T-cell (primary cell): ENCODE results near the gene PLPP7. TPM values are rescaled to one million over a fixed set of nuclear protein-coding genes. Genes with fewer than 3 reads are reported as not detected.
"Not testable (repeated sequence)": the region's sequence is repeated elsewhere in the genome, so short reads cannot be mapped to it uniquely, and the experiment has no call there.

ENCODE experiments used
- ATAC-seq, 4 experiments: fragments of 200-7000 bp in 3 of 4; fragments of 150-1000 bp in 1 of 4; cut with Tn5 transposase; replicated peaks in 1 of 4; 1 replicate in 3 of 4; 2 replicates in 1 of 4; pipeline ENCODE4 v1.10.0; 2021; ENCODE audit warnings: moderate library complexity in 3 of 4, mild to moderate bottlenecking in 2 of 4, moderate number of reproducible peaks in 1 of 4
- CTCF ChIA-PET, 2 donors: fragments of 300-600 bp; sonication (Branson Sonifier 250); formaldehyde crosslinking; loops; one replicate each; lab custom pipeline; 2022; ENCODE audit warnings: antibody characterized with exemption in 2 of 2; lab: Charles Lee
- POLR2A ChIA-PET, 2 donors: fragments of 300-600 bp; sonication (Branson Sonifier 250); formaldehyde crosslinking; loops; one replicate each; lab custom pipeline; 2022; ENCODE audit warnings: antibody characterized with exemption in 2 of 2; lab: Charles Lee
- DNase-seq, 35 experiments: peaks; one replicate each; pipeline versions ENCODE4 v3.0.0 to v3.0.0-alpha.2; 2013 to 2023
- H3K27ac ChIP-seq: one replicate; pipeline ENCODE4 v1.5.1; 2013; ENCODE audit warnings: low read length
- H3K27me3 ChIP-seq, 2 experiments: replicated peaks in 1 of 2; 1 replicate in 1 of 2; 2 replicates in 1 of 2; pipeline versions ENCODE4 v1.6.1 to v1.7.0; 2013; ENCODE audit warnings: low read length in 1 of 2, mixed read lengths in 1 of 2; ENCODE audit not compliant: control insufficient read depth in 2 of 2, insufficient read depth in 2 of 2; ENCODE audit errors: extremely low read depth in 1 of 2
- H3K36me3 ChIP-seq, 2 donors: 1 replicate in 1 of 2; 2 replicates in 1 of 2; pipeline versions ENCODE4 v1.6.1 to v1.7.0; 2013; ENCODE audit warnings: low read length in 1 of 2; ENCODE audit not compliant: control insufficient read depth in 2 of 2, insufficient read depth in 1 of 2; ENCODE audit errors: extremely low read depth in 1 of 2
- H3K4me1 ChIP-seq, 2 experiments: 1 replicate in 1 of 2; 2 replicates in 1 of 2; pipeline versions ENCODE4 v1.6.1 to v1.7.0; 2013; ENCODE audit warnings: low read length in 2 of 2, mixed read lengths in 1 of 2; ENCODE audit not compliant: insufficient read depth in 2 of 2, control insufficient read depth in 1 of 2; ENCODE audit errors: extremely low read depth in 1 of 2
- H3K4me3 ChIP-seq, 2 donors: 1 replicate in 1 of 2; 2 replicates in 1 of 2; pipeline versions ENCODE4 v1.5.1 to v1.7.0; 2013; ENCODE audit warnings: mild to moderate bottlenecking in 2 of 2, low read length in 1 of 2, moderate library complexity in 1 of 2; ENCODE audit not compliant: control insufficient read depth in 1 of 2; ENCODE audit errors: extremely low read depth in 1 of 2
- H3K9me3 ChIP-seq: 2 replicates; pipeline ENCODE4 v1.7.0; 2013
- H3K27ac Mint-ChIP-seq, 2 donors: one replicate each; pipeline ENCODE4 v1.8.0; 2020 to 2021; ENCODE audit warnings: mild to moderate bottlenecking in 2 of 2, mixed read lengths in 2 of 2
- H3K27me3 Mint-ChIP-seq, 2 donors: one replicate each; pipeline ENCODE4 v1.8.0; 2021 to 2022; ENCODE audit warnings: mixed read lengths in 2 of 2
- H3K36me3 Mint-ChIP-seq: one replicate; pipeline ENCODE4 v1.8.0; 2021; ENCODE audit warnings: mixed read lengths
- H3K4me1 Mint-ChIP-seq, 3 donors: one replicate each; pipeline ENCODE4 v1.8.0; 2020 to 2022; ENCODE audit warnings: mixed read lengths in 3 of 3, mild to moderate bottlenecking in 1 of 3
- H3K4me3 Mint-ChIP-seq, 3 donors: one replicate each; pipeline ENCODE4 v1.8.0; 2020 to 2022; ENCODE audit warnings: mild to moderate bottlenecking in 3 of 3, mixed read lengths in 3 of 3, moderate library complexity in 3 of 3
- H3K9me3 Mint-ChIP-seq, 3 donors: one replicate each; pipeline ENCODE4 v1.8.0; 2020 to 2022; ENCODE audit warnings: mixed read lengths in 3 of 3
- WGBS: methylation state at CpG from one replicate; pipeline ENCODE4 v1.1.5; 2013; ENCODE audit warnings: missing lambda C conversion rate; ENCODE audit not compliant: insufficient coverage; 5-methylcytosine and 5-hydroxymethylcytosine counted together
- total RNA-seq, 35 experiments: library from RNA in 6 of 35; stranded (reverse) in 6 of 35; fragments of 120-200 nt in 1 of 35; gene quantifications; one replicate each; pipeline versions ENCODE4 v1.2.1 to v1.2.4 and lab custom pipeline; 2013 to 2026

Gene PLPP7
- total RNA-seq, 5 donors from 2014 or later (not counting 1 experiment from before 2014, with no cell fraction given) = 0.13 to 0.58 (median 0.13) TPM; not detected in 2

DNA sequence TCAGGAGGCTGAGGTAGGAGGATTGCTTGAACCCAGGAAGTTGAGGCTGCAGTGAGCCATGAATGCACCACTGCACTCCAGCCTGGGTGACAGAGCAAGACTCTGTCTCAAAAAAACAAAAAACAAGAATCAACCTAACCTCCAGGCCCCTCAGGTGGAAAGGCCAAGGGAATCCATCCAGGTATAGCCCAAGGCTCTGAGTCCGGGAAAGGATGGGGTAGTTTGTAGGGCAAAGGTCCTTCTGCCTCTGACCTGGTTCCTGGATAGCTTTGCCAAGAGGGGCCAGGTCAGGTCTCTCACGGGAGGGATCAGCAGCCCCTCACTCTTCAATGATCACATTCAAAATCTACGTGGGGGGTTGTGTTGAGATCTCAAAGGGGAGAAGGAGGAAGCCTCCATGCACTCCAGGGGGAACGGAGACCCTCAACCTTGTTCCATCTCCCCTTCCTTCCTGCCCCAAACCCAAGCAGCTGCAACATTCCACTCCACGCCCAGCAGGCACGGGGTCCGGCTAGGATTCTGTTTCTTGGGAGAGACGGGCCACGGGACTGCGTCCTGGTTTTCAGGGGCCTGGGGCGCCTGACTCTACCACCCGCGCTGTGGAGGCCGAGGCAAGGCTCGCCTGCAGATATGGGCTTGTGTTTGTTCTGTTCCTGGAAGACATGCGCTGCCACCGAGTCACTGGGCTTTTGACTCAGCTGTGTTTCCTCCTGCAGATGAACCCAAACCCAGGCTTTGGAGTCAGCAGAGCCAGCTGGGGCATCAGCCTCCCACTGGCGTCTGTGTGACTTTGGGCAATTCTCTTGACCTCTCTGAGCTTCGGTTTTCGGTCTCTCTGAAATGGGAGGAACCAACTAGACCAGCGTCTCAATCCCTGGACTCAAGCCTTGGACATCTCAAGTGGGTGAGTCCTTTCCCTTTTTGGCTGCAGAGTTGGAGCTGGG, 35.5 kb downstream of the PLPP7 start:
- no peak overlapping the region for H3K27ac ChIP-seq

DNA sequence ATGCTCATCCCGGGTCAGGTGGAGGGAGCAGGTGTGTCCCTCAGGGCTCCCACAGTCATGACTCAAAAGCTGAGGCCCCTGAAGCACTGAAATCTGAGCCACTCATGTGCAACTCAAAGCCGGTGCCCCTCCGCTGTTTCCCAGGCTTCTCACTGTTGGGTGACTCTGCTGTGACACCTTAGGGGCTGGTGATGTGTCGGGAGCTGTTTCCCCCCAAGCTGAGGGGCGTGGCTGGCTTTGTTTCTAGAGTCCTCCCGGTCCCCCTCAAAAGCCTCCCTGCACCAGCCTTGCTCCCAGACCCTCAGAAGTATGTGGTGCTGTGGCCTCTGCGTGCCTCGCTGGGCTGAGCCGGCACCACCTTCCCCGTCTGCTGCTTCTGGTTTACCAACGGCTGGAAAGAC, 39.7 kb downstream of the PLPP7 start:
- no peaks in the 10 kb centered on the region for H3K9me3 Mint-ChIP-seq
- CTCF ChIA-PET = no interaction called here
- H3K27me3 ChIP-seq = peaks cover 0 to 2% of the 10 kb centered on the region in 2 experiments
- DNase-seq (no peak), ATAC-seq (no peak)
- H3K4me1 ChIP-seq = no peaks in the 10 kb centered on the region
- no peak overlapping the region for H3K4me3 ChIP-seq
- H3K27me3 Mint-ChIP-seq = peaks cover 0 to 2% of the 10 kb centered on the region in 2 donors
- no peaks in the 10 kb centered on the region for H3K36me3 Mint-ChIP-seq
- POLR2A ChIA-PET = interaction anchor here in 1 of 2 donors (0.5 kb wide), 1 partner anchor 218 kb away, joined by 4 read pairs; no protein-coding TSS in a partner anchor
- H3K36me3 ChIP-seq = no peaks in the 10 kb centered on the region
- 85% methylated on average over 9 of the region's 11 CpGs for WGBS
- H3K27ac ChIP-seq = no peak overlapping the region
- H3K27ac Mint-ChIP-seq = no peak overlapping the region
- H3K4me1 Mint-ChIP-seq = no peaks in the 10 kb centered on the region
- no peak overlapping the region for H3K4me3 Mint-ChIP-seq
- H3K9me3 ChIP-seq = no peaks in the 10 kb centered on the region

More for the DNA sequence above, 35.5 kb downstream of the PLPP7 start:
- H3K9me3 Mint-ChIP-seq = no peaks in the 10 kb centered on the region
- H3K27me3 ChIP-seq = peaks cover 0 to 2% of the 10 kb centered on the region in 2 experiments
- H3K27ac Mint-ChIP-seq = no peak overlapping the region
- H3K4me3 ChIP-seq = no peak overlapping the region
- WGBS = 95% methylated on average over 11 of the region's 21 CpGs
- no peaks in the 10 kb centered on the region for H3K9me3 ChIP-seq
- H3K27me3 Mint-ChIP-seq = peaks cover 0 to 2% of the 10 kb centered on the region in 2 donors
- no peaks in the 10 kb centered on the region for H3K4me1 ChIP-seq
- H3K4me3 Mint-ChIP-seq = no peak overlapping the region
- CTCF ChIA-PET = interaction anchor here in 1 of 2 donors (0.5 kb wide), 1 partner anchor 13 kb away, joined by 4 read pairs; no protein-coding TSS in a partner anchor
- POLR2A ChIA-PET = interaction anchor here in 1 of 2 donors (0.6 kb wide), 1 partner anchor 1474 kb away, joined by 3 read pairs; no protein-coding TSS in a partner anchor
- H3K36me3 Mint-ChIP-seq = no peaks in the 10 kb centered on the region
- H3K36me3 ChIP-seq = no peaks in the 10 kb centered on the region
- DNase-seq (no peak), ATAC-seq (no peak)
- no peaks in the 10 kb centered on the region for H3K4me1 Mint-ChIP-seq

DNA sequence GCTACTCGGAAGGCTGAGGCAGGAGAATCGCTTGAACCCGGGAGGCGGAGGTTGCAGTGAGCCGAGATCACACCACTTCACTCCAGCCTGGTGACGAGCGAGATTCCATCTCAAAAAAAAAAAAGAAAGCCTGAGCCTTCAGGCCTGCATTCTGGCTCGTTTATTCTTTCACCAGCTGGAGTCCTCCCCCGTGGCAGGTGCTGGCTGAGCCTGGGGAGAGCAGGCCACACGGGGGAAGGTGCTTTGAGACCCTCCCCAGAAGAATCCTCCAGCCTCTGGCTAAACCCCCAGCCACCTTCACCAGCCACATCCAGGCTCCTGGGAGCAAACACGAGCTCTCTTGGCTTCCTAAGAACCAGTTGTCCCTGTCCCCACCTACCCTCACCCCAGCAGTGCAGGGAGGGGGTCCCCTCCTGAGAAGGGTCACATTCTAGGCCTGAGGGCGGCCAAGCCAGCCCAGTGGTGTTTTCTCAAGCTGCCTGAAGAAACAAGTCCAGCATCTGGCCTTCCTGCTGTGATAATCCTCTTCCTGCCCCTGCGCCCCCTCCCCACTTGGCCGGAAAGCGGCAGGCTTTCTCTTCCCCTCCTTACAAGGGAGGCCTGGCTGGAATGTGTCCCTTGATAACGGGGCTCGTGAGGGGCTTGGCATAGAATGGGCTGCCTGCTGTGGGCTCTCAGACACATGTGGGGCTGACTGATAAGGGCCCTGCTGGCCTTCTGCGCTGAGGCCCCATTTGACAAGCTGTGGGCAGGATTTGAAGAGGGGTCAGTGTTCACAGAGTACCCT, 41.5 kb downstream of the PLPP7 start:
- ATAC-seq = no peak
- Mint-ChIP-seq H3K4me3 (no peak overlapping the region), H3K27me3 (peaks cover 0 to 2% of the 10 kb centered on the region in 2 donors), H3K9me3 (no peaks in the 10 kb centered on the region), H3K36me3 (no peaks in the 10 kb centered on the region), H3K4me1 (peaks cover under 1 to 2% (median under 1%) of the 10 kb centered on the region in 3 donors), H3K27ac (no peak overlapping the region)
- Histone ChIP-seq H3K4me3 (no peak overlapping the region), H3K27me3 (no peaks in the 10 kb centered on the region), H3K9me3 (no peaks in the 10 kb centered on the region), H3K27ac (no peak overlapping the region), H3K4me1 (peaks cover 0 to 2% of the 10 kb centered on the region in 2 experiments), H3K36me3 (no peaks in the 10 kb centered on the region)
- POLR2A ChIA-PET = interaction anchor here in 1 of 2 donors (0.6 kb wide), 1 partner anchor 149 kb away, joined by 3 read pairs; no protein-coding TSS in a partner anchor
- CTCF ChIA-PET = no interaction called here
- WGBS = 91% methylated on average over 16 of the region's 18 CpGs
- DNase-seq = no peak

DNA sequence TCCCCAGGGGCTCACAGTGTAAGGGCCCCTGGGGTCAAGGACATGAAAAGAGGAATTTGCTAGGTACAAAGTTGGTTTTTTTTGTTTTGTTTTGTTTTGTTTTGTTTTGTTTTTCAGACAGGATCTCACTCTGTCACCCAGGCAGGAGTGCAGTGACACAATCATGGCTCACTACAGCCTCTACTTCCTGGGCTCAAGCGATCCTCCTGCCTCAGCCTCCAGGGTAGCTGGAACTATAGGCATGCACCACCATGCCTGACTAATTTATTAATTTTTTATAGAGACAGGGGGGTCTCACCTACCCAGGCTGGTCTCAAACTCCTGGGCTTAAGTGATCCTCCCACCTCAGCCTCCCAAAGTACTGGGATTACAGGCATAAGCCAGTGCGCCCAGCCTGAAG, 42.5 kb downstream of the PLPP7 start:
- DNase-seq, H3K36me3 Mint-ChIP-seq, H3K9me3 Mint-ChIP-seq, H3K27ac Mint-ChIP-seq, H3K9me3 ChIP-seq, H3K4me1 Mint-ChIP-seq, POLR2A ChIA-PET, H3K27me3 Mint-ChIP-seq, H3K27ac ChIP-seq, H3K4me3 ChIP-seq, H3K4me3 Mint-ChIP-seq, H3K4me1 ChIP-seq, H3K27me3 ChIP-seq, ATAC-seq, CTCF ChIA-PET, H3K36me3 ChIP-seq: not testable (repeated sequence)
- no CpG with 5 or more reads among the region's 2 CpGs for WGBS

DNA sequence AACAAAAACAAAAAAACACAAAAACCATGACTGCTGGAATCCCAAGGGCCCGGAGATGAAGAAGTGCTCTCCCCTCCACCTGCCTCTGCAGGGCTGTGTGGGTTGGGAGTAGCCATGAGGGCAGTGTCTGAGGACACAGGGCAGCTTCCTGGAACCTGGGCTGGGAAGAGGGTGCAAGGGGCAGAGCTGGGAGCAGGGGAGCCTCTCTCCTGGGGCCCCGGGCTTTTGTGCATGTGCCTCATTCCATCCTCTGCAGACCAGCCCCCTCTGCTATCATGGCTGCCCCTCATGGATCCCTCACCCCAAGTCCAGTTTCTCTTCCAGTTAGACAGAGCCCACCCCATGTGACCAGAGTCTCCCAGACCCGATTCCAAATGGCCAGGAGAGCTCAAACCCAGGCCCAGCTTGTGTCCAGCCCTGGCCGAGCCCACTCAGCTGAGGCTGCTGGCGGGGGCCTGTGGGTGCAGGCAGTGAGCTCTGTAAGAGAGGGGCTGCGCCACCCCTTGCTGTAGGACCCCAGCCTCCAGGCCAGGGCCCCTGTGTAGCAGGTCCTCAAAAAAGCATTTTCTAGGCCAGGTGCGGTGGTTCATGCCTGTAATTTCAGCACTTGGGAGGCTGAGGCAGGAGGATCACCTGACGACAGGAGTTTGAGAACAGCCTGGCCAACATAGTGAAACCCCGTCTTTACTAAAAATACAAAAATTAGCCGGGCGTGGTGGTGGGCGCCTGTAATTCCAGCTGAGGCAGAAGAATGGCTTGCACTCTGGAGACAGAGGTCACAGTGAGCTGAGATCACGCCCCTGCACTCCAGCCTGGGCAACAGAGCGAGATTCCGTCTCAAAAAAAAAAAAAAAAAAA, 44.5 kb downstream of the PLPP7 start:
- ChIA-PET CTCF (interaction anchor here in 1 of 2 donors (4.2 kb wide), 1 partner anchor 156 kb away, joined by 49 read pairs; no protein-coding TSS in a partner anchor), POLR2A (no interaction called here)
- ATAC-seq (no peak), DNase-seq (no peak)
- Mint-ChIP-seq H3K9me3 (no peaks in the 10 kb centered on the region), H3K27ac (no peak overlapping the region), H3K36me3 (no peaks in the 10 kb centered on the region), H3K27me3 (peaks cover 0 to under 1% of the 10 kb centered on the region in 2 donors), H3K4me1 (peaks cover 4 to 10% (median 4%) of the 10 kb centered on the region in 3 donors), H3K4me3 (no peak overlapping the region)
- Histone ChIP-seq H3K4me3 (no peak overlapping the region), H3K4me1 (peaks cover 0 to 5% of the 10 kb centered on the region in 2 experiments), H3K27me3 (no peaks in the 10 kb centered on the region), H3K9me3 (no peaks in the 10 kb centered on the region), H3K27ac (no peak overlapping the region), H3K36me3 (no peaks in the 10 kb centered on the region)
- WGBS = 96% methylated on average over 10 of the region's 15 CpGs
